GM20431 (cell line): ENCODE results near the gene DSCAML1.

Experiments used
- in situ Hi-C: fragments of 300-500 bp; cut with MseI, MboI; formaldehyde crosslinking; loops from one replicate; pipeline ENCODE4 v1.15.0; 2020; ENCODE audit warnings: low sequenced_read_pairs; ENCODE audit not compliant: unreplicated experiment

The DSCAML1 gene

DNA sequence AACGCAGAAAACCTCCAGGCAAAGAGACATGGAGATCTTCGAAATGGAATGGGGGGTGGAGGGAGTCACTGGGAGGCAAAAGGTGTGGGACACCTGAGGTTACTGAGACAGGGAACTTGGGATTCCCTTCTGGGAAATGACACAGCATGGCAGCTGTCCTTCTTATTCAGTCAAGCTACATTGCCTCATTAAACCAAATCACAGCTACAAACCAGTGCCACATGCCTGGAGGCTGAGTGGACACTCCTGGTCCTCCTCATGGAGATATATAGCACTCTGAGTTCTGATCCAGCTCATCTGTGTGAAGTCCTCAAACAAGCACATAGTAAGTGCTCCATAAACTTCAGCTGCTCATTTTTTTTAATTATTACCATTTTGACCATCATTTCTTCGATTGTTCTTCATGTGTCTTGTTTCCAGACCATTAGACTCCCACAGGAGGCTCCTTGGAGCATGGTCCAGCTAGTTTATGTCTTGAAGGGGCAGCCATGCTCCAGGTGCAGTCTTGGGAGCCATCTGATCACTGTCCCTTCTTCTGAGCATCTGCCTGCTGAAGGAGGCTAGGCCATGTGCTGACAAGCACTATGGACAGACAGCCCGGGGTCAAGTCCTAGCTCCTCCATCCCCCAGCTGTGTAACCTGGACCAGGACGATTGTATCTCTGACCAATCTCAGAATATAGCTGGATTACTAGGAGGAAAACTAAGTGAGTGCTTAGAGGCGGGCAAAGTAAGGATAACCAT is 37.2 kb upstream of the DSCAML1 start:
- in situ Hi-C loops = no loop called here

DNA sequence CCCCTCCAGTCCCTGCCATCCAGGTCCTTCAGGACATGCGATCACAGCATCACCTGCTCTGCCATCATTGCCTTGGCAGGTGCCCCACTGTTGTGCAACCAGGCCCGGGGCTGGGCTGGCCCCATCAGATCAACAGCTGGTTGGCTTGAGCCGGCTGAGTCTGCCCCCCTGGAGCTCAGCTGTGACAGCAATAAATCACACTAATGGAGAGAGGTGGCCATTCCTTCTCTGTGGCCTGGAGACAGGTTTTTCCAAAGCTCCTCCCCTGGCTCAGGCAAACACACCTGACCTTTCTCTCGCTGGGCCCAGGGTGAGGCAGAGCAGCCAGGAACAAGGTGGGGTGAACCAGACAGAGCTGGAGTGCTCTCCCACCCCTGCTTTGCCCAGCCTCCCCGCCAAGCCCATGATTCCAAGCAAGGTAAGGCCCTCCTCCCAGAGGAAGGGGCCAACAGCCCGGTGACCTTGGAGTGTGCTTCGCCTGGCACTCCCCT is 36.4 kb upstream of the DSCAML1 start:
- in situ Hi-C loops = no loop called here

DNA sequence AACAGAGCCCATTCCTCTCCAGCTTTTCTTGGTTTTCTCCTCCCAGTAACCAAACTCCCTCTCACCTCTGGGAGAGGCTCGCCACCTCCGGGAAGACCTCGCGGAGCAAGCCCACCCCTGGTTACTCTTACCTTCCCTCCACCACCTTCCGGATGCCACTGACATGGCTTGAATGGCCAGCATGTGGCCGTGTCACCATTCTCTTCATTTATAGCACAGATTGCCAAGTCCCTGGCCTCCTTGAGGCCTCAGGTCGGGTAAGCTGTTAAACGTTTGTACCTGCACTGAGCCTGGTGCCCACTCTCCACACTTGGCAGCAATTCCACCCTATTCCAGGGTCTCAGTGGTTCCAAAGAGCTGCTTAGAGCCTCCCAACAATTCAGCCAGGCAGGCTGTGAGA is 35.5 kb upstream of the DSCAML1 start:
- in situ Hi-C loops = no loop called here

DNA sequence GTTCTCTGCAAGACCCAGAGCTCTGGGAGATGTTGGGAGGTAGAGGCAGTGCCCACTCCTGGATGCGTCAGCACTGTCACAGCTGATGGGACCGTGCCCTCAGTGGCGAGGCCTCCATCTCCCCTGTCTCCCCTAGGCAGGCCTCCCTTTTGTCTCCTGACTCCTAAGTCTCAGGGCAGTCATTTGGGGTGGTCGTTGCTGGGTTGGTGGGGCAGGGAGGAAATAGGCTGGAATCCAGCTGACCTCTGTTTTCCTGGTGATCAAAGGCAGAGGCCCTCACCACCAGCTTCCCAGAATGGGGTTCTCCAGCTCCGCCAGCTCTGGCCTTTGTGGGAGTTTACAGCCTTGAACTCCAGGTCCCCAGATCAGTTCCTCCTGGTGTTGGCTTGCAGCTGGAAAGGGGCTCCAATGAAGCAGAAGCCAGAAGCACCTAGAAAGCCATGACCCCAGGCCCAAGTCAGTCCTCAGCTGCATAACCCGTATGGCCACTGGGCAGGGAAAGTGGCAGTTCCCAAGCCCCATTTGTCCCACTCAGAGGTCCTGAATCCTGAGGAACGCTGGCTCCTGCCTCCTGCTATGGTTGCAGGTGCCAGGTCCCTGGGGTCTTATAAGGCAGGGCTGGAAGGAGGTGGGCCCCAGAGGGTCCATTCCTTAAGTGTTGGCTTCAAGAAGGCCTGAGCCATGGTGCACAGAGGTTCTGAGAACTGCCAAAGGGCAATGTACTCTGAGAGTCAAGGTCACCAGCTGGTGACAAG is 34.8 kb upstream of the DSCAML1 start:
- in situ Hi-C loops = no loop called here

DNA sequence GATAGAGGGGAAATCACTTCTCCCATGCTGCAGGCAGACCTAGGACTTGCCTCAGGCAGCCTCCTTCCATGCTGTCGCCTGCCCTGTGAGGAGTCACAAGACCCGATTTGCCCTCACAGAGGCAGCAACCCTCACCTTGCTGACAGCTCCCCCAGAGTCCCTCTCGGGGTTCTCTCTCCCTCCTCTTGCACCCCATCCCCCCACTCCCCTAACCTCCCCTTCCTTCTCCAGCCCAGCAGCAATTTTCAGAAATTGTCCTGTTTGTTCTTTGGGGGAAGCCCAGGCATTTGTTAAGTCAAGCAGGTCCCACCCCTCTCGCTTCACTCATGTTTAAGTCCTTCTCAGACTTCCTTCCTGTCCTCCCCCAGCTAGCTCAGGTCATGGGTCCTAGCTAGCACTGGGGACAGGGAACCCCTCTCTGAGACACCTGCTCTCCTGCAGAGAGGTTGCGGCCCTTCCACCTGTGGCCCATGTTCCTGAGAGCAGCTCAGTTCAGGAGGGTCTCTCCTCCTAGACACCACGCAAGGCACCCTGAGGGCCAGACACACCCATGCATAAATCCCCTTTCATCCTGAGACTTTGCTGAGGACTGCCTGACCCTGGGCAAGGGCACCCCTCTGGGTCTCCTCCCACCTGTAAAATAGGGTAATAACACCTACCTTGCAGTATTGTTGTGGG is 33.8 kb upstream of the DSCAML1 start:
- in situ Hi-C loops = no loop called here

DNA sequence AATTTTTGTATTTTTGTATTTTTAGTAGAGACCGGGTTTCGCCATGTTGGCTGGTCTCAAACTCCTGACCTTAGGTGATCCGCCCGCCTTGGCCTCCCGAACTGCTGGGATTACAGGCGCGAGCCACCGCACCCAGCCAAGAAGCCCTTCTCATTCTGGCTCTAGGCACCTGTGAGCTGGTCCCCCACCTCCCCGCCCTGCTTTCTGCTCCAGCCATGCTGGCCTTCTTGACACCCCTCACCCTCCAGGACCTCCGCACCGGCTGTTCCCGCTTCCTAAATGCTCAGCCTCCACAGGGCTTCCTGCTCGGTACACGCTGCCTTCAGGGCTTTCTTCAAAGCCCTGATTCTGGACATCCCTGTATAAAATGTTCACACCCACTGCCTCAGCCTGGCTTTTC is 33.1 kb upstream of the DSCAML1 start:
- in situ Hi-C loops = no loop called here

DNA sequence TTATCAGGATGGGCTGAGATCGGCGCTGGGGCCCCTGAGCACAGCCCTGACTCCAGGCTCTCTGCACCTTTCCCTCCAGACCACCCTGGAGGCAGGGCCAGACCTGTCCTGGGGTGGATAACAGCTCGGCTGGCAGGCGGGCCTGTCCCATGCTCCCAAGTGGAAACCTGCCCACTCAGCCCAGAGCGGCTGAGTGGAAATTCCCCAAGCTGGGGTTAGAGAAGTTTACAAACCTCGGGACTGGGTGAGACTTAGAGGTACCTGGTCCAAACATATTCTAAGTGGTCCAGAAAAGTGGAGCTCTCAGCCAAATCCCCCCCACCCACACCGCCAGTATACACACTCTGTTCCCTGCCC is 32.3 kb upstream of the DSCAML1 start:
- in situ Hi-C loops = loop anchor here (10.0 kb wide), 1 partner anchor 115 kb away; no protein-coding TSS in a partner anchor

DNA sequence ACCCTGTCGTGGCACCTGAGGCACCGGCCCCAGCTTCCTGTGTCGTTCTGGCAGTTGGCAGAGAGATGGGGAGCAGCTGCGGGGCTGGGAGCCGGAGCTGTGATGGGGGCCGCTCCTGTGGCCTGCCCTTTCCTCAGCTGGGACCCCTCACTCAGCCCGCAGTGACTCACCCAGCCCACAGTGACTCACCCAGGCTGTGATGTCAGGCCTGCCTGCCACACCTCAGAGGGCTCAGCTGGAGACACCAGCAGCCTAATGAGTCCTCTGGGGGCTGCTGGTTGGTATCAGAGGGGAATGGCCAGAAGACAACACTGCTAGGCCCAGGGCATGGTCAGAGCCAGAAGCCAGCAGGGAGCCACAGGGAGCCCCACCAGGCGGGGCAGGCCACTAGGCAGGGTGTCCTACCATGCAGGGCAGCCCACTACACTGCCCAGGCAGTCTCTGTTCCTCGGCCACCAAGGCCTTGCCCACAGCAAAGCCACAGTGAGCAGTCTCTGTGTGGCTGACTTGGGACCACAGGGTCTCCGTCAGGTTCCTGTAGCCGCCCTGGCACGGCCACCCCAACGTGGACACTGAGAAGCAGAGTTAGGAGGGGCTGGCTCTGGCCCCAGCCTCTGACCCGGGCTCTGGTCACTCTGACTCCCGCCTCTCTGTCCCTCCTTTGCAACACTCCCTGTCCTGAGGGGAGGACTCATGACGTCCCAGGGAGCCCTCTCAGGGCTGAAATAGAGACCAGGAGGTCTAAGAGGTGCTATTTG is 31.8 kb upstream of the DSCAML1 start:
- in situ Hi-C loops = loop anchor here (10.0 kb wide), 1 partner anchor 116 kb away; no protein-coding TSS in a partner anchor

DNA sequence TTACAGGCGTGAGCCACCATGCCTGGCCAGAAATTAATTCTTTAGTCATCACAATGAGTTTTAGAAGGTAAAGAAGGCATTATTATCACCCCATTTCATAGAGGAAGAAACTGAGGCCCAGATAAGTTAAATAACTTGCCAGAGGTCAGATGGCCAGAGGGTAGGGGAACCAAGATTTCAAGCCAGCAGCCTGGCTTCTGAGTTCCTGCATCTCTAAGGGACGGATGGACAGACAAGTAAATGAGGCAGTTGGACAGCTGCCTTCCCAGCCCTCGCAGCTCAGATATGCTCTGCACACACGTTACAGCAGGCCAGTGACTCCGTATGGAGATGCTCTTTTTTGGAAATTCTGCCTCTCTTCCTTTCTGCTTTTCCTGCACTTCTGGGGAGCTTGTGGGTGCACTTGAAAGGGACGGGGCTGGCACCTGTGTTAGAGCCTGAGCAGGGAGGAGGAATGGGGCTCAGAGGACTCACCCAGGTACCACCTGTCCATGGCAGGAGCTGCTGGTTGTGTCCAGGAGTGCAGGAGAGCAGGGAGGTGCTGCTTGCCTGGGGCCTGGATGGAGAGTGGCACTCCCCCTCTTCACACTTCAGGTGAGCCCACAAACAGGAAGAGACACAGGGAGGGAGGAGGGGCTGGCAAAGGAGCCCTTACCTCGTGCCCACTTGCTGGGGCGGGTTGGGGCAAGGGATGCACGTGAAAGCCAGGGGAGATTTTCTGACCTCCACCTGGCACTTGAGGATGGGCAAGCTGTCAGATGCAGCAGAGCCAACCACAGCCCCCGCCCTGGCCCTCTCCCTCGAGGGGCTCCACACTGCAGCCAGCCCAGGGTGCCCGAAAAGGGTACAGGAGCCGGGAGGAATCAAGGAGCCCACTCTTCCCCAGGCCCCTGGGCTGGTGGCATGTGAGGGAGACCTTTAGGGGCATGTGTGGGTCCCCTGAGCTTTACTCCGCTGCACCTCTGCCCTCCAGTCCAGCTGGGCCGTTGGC is 30.8 kb upstream of the DSCAML1 start:
- in situ Hi-C loops = loop anchor here (10.0 kb wide), 1 partner anchor 117 kb away; no protein-coding TSS in a partner anchor

DNA sequence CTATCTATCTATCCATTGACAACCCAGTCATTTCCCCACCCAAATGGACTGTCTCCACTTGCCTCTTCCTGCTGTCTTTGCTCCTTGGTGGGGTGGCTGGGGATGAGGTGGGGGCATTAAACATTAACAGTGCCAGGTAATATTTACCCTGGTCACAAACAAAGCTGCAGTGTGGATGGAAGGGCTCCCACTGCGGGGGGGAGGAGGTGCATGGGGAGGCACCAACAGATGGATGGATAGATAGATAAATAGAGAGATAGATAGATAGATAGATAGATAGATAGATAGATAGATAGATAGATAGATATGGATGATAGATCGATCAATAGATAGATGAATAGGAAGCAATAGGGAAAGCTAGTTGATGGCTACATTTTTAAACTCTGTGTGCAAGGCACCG is 29.8 kb upstream of the DSCAML1 start:
- in situ Hi-C loops = loop anchor here (10.0 kb wide), 1 partner anchor 118 kb away; no protein-coding TSS in a partner anchor

DNA sequence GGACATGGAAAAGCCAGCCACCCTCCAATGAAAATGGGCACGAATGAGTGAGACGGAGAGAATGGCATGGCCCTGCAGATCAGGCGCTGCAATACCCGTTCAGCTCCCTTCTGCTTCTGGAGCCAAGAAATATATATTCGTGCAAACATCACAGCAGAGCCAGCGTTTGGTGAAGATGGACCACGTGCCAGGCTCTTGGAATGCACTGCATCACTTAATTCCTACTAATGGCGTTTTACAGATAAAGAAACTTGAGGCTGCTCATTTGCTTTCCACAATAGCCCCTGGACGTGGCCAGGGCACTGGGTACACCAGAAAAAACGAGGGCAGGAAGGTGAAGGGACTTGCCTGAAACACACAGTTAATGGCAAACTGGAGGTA is 29.2 kb upstream of the DSCAML1 start:
- in situ Hi-C loops = loop anchor here (10.0 kb wide), 1 partner anchor 119 kb away; no protein-coding TSS in a partner anchor

DNA sequence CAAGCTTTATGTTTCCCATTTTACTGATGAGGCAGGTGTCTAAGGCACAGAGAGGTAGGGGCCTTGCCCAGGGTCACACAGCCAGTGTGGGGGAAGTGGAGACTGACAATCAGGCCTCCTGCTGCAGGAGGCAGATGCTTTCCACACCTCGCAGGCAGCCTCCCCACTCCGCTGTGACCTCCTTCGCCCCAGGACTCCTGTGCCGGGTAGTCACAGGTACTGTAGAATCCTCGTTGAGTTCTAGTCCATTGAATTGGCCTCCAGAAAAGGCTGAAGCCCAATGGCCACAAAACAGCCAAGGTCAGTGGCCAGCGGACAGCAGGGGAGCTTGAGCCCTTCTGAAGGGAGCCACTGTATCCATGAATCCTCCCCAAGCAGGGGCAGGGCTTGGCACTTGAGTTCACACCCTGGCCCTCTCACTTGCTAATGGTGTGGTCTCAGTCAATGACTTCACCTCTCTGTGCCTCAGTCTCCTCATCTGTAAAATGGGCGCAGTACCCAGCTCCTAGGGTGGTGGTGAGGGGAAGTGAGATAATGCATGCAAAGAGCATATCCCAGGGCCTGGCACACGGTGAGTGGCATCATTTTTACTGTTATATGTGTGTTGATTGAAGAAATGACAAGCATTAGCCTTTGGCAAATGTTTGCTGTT is 28.6 kb upstream of the DSCAML1 start:
- in situ Hi-C loops = loop anchor here (10.0 kb wide), 1 partner anchor 119 kb away; no protein-coding TSS in a partner anchor

DNA sequence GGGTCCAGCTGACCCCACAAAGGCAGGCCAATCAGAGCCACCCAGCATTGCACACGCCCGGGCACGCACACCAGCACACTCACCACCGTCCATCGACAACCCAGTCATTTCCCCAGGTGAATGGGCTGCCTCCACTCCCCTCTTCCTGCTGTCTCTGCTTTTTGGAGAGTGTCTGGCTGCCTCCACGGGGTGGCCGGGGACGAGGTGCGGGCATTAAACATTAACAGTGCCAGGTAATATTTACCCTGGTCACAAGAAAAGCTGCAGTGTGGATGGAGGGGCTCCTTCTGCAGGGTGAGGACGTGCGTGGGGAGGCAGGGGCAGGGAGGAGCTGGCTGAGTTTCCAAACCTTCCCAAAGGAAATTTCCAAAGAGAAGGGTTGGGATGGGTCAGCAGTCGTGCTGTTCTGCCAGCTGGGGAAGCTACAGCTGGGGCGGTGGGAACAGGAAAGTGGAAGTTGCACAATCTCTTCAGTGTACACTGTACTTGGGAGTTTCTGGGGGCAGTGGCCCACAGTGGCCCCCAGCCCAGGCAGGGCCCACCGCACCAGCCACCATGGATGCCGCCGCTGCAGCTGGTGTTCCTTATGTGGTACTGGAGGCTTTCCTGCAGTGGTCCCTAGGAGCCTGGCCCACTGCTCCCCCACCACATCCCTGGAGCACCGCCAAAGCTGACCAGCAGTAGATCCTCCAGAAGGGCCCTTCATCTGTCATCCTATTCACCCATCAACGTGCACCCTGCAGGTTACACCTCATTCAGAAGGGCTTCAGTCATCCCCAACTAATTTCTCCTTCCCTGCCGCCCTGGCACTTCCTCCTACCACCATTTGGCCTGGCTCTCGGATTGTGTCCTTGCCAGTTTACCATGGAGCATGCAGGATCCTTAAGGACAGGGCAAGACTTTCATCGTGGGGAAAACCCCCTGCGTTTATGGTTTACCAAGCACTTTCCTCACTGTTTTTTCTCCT is 27.8 kb upstream of the DSCAML1 start, which contains the start of gene FXYD2:
FXYD2 (minus strand) TSS at position 174 of the 967 bp plus-strand sequence; CDS start at position 108, 66 bp downstream.
- in situ Hi-C loops = loop anchor here (10.0 kb wide), 1 partner anchor 120 kb away; no protein-coding TSS in a partner anchor

DNA sequence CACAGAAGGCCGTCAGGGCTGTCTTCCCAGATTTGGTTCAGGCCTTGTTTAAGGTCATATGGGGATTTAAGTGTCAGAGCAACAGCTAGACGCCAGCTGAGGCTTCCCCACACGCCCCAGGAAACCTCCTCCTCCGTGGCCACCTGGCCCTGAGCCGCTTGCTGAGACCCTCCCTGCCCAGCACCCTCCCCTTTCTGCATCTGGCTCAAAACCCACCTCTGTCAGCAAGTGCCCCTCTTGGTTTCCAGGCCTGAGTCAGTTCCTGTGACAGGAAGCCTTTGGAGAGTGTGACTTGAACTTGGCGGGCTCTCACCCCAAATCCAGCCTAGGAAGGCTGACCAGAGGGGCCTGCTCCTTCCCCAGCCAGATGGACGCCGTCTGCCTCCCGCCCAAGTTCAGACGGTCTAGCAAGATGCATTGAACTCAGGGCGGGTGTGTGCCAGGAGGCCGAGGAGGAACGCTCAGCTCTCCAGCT is 27.0 kb upstream of the DSCAML1 start:
- in situ Hi-C loops = loop anchor here (10.0 kb wide), 1 partner anchor 121 kb away; no protein-coding TSS in a partner anchor

DNA sequence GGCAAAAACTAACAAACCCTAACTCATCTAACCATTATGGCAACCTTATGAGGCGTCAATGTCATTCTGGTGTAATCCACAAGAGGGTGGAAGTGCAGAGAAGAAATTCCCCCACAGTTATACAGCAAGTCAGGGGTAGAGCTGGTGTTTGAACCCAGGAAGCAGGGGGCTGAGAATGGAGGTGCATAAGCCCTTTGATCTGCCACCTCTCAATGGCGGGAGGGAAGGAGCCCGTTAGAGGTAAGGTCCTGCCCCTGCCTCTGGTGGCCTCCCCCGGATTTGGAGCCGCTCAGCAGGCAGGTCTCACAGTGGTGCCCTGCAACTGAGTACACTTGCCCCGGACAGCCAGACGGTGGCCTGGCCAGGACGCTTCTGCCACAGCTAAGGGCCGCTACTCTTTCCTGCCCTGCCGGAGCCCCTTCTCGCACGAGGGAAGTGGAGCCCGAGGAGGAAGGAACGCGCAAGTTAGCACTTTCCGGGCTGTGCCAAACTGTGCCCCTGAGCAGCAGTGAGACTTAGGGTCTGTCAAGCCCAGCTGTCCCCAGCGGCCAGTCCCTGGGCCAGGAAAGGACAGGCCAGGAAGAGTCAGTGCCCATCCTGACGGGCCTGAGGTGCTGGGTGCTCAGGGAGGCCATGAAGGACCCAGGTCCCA is 26.4 kb upstream of the DSCAML1 start:
- in situ Hi-C loops = loop anchor here (10.0 kb wide), 1 partner anchor 121 kb away; no protein-coding TSS in a partner anchor
